HepG2 (cell line): ENCODE measurements around the gene OBSL1. TPM values are rescaled to one million over a fixed set of nuclear protein-coding genes. Genes with fewer than 3 reads are reported as not detected.

Experiments
- ATAC-seq: fragments of 200-7000 bp; cut with Tn5 transposase; 3 replicates; pipeline ENCODE4 v1.9.1; 2020; ENCODE audit warnings: mild to moderate bottlenecking, moderate library complexity
- BruUV-seq: library from RNA; stranded (reverse); fragments of 400-500 nt; replicated peaks from 2 replicates; lab custom pipeline; 2021; lab: Mats Ljungman, UMichigan
- CTCF ChIA-PET: fragments of 300-600 bp; formaldehyde crosslinking; extraction: SDS; loops from one replicate; lab custom pipeline; 2021; ENCODE audit warnings: low total read pairs, inconsistent platforms, low intra/inter-chr PET ratio; lab: Yijun Ruan, JAX
- POLR2A ChIA-PET: fragments of 350-600 bp; sonication (Branson Sonifier 250); formaldehyde crosslinking; loops from one replicate; lab custom pipeline; 2020; ENCODE audit warnings: antibody characterized with exemption, inconsistent platforms; lab: Yijun Ruan, JAX
- DNase-seq: peaks from one replicate; pipeline ENCODE4 v3.0.0-alpha.2; 2015; ENCODE audit warnings: low spot score
- FAIRE-seq: peaks from 3 replicates; lab custom pipeline; 2011; peaks lifted over from hg19 to GRCh38; lab: Jason Lieb, UNC
- H2AFZ ChIP-seq: one replicate; pipeline ENCODE4 v1.6.1; 2011; ENCODE audit warnings: low read length, inconsistent platforms
- H3K27ac ChIP-seq: fragments of 300-600 bp; 3 replicates; pipeline ENCODE4 v1.8.0; 2011; ENCODE audit warnings: mixed run types, mild to moderate bottlenecking, mixed read lengths, low read length, inconsistent platforms; ENCODE audit not compliant: insufficient read depth; ENCODE audit errors: extremely low read length
- H3K27me3 ChIP-seq, 2 experiments: fragments of 200-600 bp in 1 of 2; 2 replicates in 1 of 2; 3 replicates in 1 of 2; pipeline versions ENCODE4 v1.6.0 to v1.8.0; 2011; ENCODE audit warnings: low read length in 2 of 2, mild to moderate bottlenecking in 2 of 2, moderate library complexity in 2 of 2, inconsistent platforms in 1 of 2; ENCODE audit not compliant: insufficient read depth in 2 of 2, control insufficient read depth in 1 of 2
- H3K36me3 ChIP-seq, 2 experiments: fragments of 200-600 bp in 1 of 2; replicated peaks in 1 of 2; 2 replicates in 1 of 2; 3 replicates in 1 of 2; pipeline versions ENCODE4 v1.5.1 to v1.8.0; 2011; ENCODE audit warnings: low read length in 2 of 2, inconsistent platforms in 1 of 2; ENCODE audit not compliant: insufficient read depth in 2 of 2, control insufficient read depth in 1 of 2
- H3K4me1 ChIP-seq: 2 replicates; pipeline ENCODE4 v1.5.1; 2012; ENCODE audit warnings: low read length, inconsistent platforms; ENCODE audit not compliant: insufficient read depth
- H3K4me2 ChIP-seq: 2 replicates; pipeline ENCODE4 v1.6.0; 2011; ENCODE audit warnings: low read depth, low read length, inconsistent platforms
- H3K4me3 ChIP-seq, 3 experiments: fragments of 200-600 bp in 1 of 3; sonication (generic), shearing (Covaris generic) in 1 of 3; replicated peaks in 1 of 3; 2 replicates each; pipeline ENCODE4 v1.5.1; 2011 to 2016; ENCODE audit warnings: low read length in 3 of 3, inconsistent platforms in 2 of 3, low read depth in 2 of 3, mild to moderate bottlenecking in 2 of 3, control low read depth in 1 of 3, mixed read lengths in 1 of 3; ENCODE audit not compliant: insufficient read depth in 1 of 3
- H3K79me2 ChIP-seq: one replicate; pipeline ENCODE4 v1.6.1; 2011; ENCODE audit warnings: low read length, inconsistent platforms; ENCODE audit not compliant: insufficient read depth
- H3K9ac ChIP-seq: 2 replicates; pipeline ENCODE4 v1.6.0; 2011; ENCODE audit warnings: mild to moderate bottlenecking, low read depth, low read length, inconsistent platforms; ENCODE audit not compliant: insufficient read depth
- H3K9me3 ChIP-seq: 2 replicates; pipeline ENCODE4 v1.5.1; 2012; ENCODE audit warnings: mild to moderate bottlenecking, low read length
- H4K20me1 ChIP-seq: 2 replicates; pipeline ENCODE4 v1.6.0; 2011; ENCODE audit warnings: inconsistent platforms, mild to moderate bottlenecking, low read length, moderate library complexity; ENCODE audit not compliant: insufficient read depth
- CHD2 ChIP-seq: IDR thresholded peaks from 2 replicates; pipeline ENCODE4 v1.6.1; 2011; ENCODE audit warnings: low read depth, low read length, improper control_type of control experiment
- FOXM1 ChIP-seq: sonication (generic); formaldehyde crosslinking; IDR thresholded peaks from 2 replicates; pipeline ENCODE4 v1.5.0; 2020; ENCODE audit warnings: missing genetic modification reagents
- HNF1B ChIP-seq: sonication (generic); formaldehyde crosslinking; IDR thresholded peaks from 2 replicates; pipeline ENCODE4 v1.5.1; 2020; ENCODE audit warnings: mild to moderate bottlenecking, moderate library complexity, missing genetic modification reagents
- KLF16 ChIP-seq, 2 experiments: sonication (generic) in 1 of 2; formaldehyde crosslinking in 1 of 2; IDR thresholded peaks; 2 replicates each; pipeline versions ENCODE4 v1.6.1 to v1.8.0; 2016 to 2023; ENCODE audit warnings: missing genetic modification reagents in 2 of 2, missing compliant biosample characterization in 1 of 2
- MAFF ChIP-seq: IDR thresholded peaks from 2 replicates; pipeline ENCODE4 v1.6.1; 2011; ENCODE audit warnings: low read depth, low read length, improper control_type of control experiment
- MAFK ChIP-seq, 2 experiments: IDR thresholded peaks in 1 of 2; conservative IDR thresholded peaks in 1 of 2; 2 replicates each; pipeline ENCODE4 v1.6.1; 2011; ENCODE audit warnings: improper control_type of control experiment in 2 of 2, low read length in 2 of 2
- MED8 ChIP-seq: sonication (generic); formaldehyde crosslinking; IDR thresholded peaks from 2 replicates; pipeline ENCODE4 v1.8.1; 2023; ENCODE audit warnings: mild to moderate bottlenecking, missing genetic modification reagents; ENCODE audit not compliant: insufficient replicate concordance
- POLR2AphosphoS5 ChIP-seq: IDR thresholded peaks from 2 replicates; pipeline ENCODE4 v1.6.1; 2012; ENCODE audit warnings: low read depth, low read length
- RBFOX2 ChIP-seq: fragments of 200-400 bp; formaldehyde crosslinking; IDR thresholded peaks from 2 replicates; pipeline ENCODE4 v1.6.1; 2017; ENCODE audit warnings: low read depth, mild to moderate bottlenecking, low read length
- RNF2 ChIP-seq: fragments of 450-650 bp; conservative IDR thresholded peaks from 2 replicates; pipeline ENCODE4 v1.6.1; 2016; ENCODE audit warnings: low read depth
- SAFB2 ChIP-seq: sonication (generic); formaldehyde crosslinking; IDR thresholded peaks from 2 replicates; pipeline ENCODE4 v1.5.1; 2020; ENCODE audit warnings: missing genetic modification reagents, low read depth, mild to moderate bottlenecking, borderline replicate concordance
- SMAD1 ChIP-seq: sonication (generic); formaldehyde crosslinking; IDR thresholded peaks from 2 replicates; pipeline ENCODE4 v1.4.0; 2020; ENCODE audit warnings: missing genetic modification reagents, low read depth, mild to moderate bottlenecking, borderline replicate concordance
- ZFP62 ChIP-seq: sonication (generic); formaldehyde crosslinking; IDR thresholded peaks from 2 replicates; pipeline ENCODE4 v1.4.0; 2020; ENCODE audit warnings: missing genetic modification reagents
- ZNF232 ChIP-seq: sonication (generic); formaldehyde crosslinking; IDR thresholded peaks from 2 replicates; pipeline ENCODE4 v1.4.0; 2020; ENCODE audit warnings: missing genetic modification reagents, borderline replicate concordance
- ZNF652 ChIP-seq: IDR thresholded peaks from 2 replicates; pipeline ENCODE4 v1.6.1; 2016; ENCODE audit warnings: low read depth, borderline replicate concordance
- ZNF773 ChIP-seq: sonication (generic); formaldehyde crosslinking; IDR thresholded peaks from 2 replicates; pipeline ENCODE4 v1.4.0; 2020; ENCODE audit warnings: missing genetic modification reagents, borderline replicate concordance
- WGBS: methylation state at CpG from one replicate; pipeline ENCODE4 v1.1.6; 2017; ENCODE audit warnings: low lambda C conversion rate; 5-methylcytosine and 5-hydroxymethylcytosine counted together
- in situ Hi-C: cut with HindIII; loops from 2 replicates; pipeline ENCODE4 v1.10.0; 2017; ENCODE audit warnings: low pct_unique_long_range_greater_than_20kb; ENCODE audit not compliant: extremely low pct_ligation_motif_present
- intact Hi-C: fragments of 100-400 bp; cut with micrococcal nuclease; formaldehyde crosslinking; loops from one replicate; pipeline ENCODE4 v1.10.0; 2022; ENCODE audit not compliant: unreplicated experiment
- polyA plus RNA-seq, 8 experiments: library from polyadenylated mRNA; depleted of rRNA in 3 of 8; stranded (reverse) in 7 of 8; unstranded in 1 of 8; fragments of >200 nt; fragmentation: Illumina TruSeq in 4 of 8; extraction: Trizol in 4 of 8; gene quantifications; 2 replicates each; pipeline versions ENCODE4 v1.2.1 to v1.2.3, GENCODE V29; 2011 to 2016; ENCODE audit warnings: low read depth in 4 of 8, missing spikeins in 1 of 8, mixed read lengths in 1 of 8; ENCODE audit not compliant: insufficient read depth in 1 of 8
- total RNA-seq, 5 experiments: library from RNA; depleted of rRNA; stranded (reverse); fragments of >200 nt; fragmentation: Illumina TruSeq; extraction: Trizol; gene quantifications; 2 replicates each; pipeline ENCODE4 v1.2.3, GENCODE V29; 2016; ENCODE audit warnings: low read depth in 1 of 5

Gene OBSL1
- total and polyA plus RNA-seq, 2 of the 13 experiments (the other 11 are each of a cell fraction or from before 2014, with no cell fraction given), result 86.7 to 218 TPM

GRCh38 chr2:219569635-219570034 is 1.7 kb downstream of the OBSL1 start:
- FAIRE-seq, result no peak
- ChIA-PET POLR2A (interaction anchor here (1.5 to 3.2 kb wide), 2 partner anchors 17 to 28 kb away, joined by 3 to 150 read pairs; partner anchors contain the start of gene STK11IP), CTCF (interaction anchor here (2.9 kb wide), 1 partner anchor 73 kb away, joined by 13 read pairs; no protein-coding TSS in a partner anchor)
- no TSS peak for BruUV-seq
- Histone ChIP-seq H3K9me3 (no peaks in the 10 kb centered on the region), H3K27me3 (no peaks in the 10 kb centered on the region), H3K36me3 (peaks cover 8 to 31% of the 10 kb centered on the region in 2 experiments), H3K4me2 (peak overlapping the region; percentile 88), H3K79me2 (peaks cover 21% of the 10 kb centered on the region), H4K20me1 (no peaks in the 10 kb centered on the region), H3K4me1 (peaks cover 62% of the 10 kb centered on the region), H3K9ac (peak overlapping the region; percentile 88; the same call in 1 of the 2 replicates), H3K27ac (no peak overlapping the region), H2AFZ (no peak overlapping the region), H3K4me3 (peak overlapping the region; percentile 90 to 95 (median 94); a peak in 5 of 6 replicates)
- no peak for DNase-seq
- in situ Hi-C loops, result no loop called here
- WGBS, result 88% methylated on average over 6 of the region's 6 CpGs
- intact Hi-C loops, result no loop called here
- peak; percentile 83 to 84 for TF ChIP-seq MAFK (conservative IDR thresholded peaks at IDR 0.05 in 1 of 2, IDR thresholded peaks at IDR 0.05 in 1 of 2; ENCODE audit: low read length in 2 of 2)
- peak; percentile 74 for TF ChIP-seq MAFF
- no peak for TF ChIP-seq SMAD1 (CRISPR knock-in tag)
- no peak for TF ChIP-seq MED8 (CRISPR knock-in tag)
- TF ChIP-seq HNF1B, result 0 out of 2 replicates have a peak, but pooled peaks have one; percentile 17
- ATAC-seq, result no peak

GRCh38 chr2:219569041-219569440 is 2.3 kb downstream of the OBSL1 start:
- intact Hi-C loops (no loop called here), in situ Hi-C loops (no loop called here)
- Histone ChIP-seq H3K27me3 (no peaks in the 10 kb centered on the region), H3K9ac (peak overlapping the region; percentile 88; the same call in 1 of the 2 replicates), H3K4me3 (no peak overlapping the region; a peak in 1 of 6 replicates), H2AFZ (no peak overlapping the region), H3K36me3 (peaks cover 13 to 36% of the 10 kb centered on the region in 2 experiments), H3K9me3 (no peaks in the 10 kb centered on the region), H3K4me1 (peaks cover 56% of the 10 kb centered on the region), H4K20me1 (no peaks in the 10 kb centered on the region), H3K4me2 (peak overlapping the region; percentile 88), H3K79me2 (peaks cover 21% of the 10 kb centered on the region), H3K27ac (no peak overlapping the region)
- no peak for ATAC-seq
- no peak for TF ChIP-seq FOXM1 (CRISPR knock-in tag)
- no peak for TF ChIP-seq ZNF773 (CRISPR knock-in tag)
- 0 out of 2 replicates have a peak, but pooled peaks have one; percentile 19 for TF ChIP-seq SAFB2
- TF ChIP-seq ZNF652, result 0 out of 2 replicates have a peak, but pooled peaks have one; percentile 17
- 0 out of 2 replicates have a peak, but pooled peaks have one; percentile 10 for TF ChIP-seq RBFOX2
- no peak for TF ChIP-seq CHD2
- no peak for TF ChIP-seq KLF16 (CRISPR knock-in tag; IDR thresholded peaks at IDR 0.05)
- no peak for TF ChIP-seq RNF2
- TF ChIP-seq ZNF232 (CRISPR knock-in tag), result no peak
- 0 out of 2 replicates have a peak, but pooled peaks have one; percentile 18 for TF ChIP-seq POLR2AphosphoS5
- TF ChIP-seq ZFP62, result no peak
- CTCF ChIA-PET, result no interaction called here
- TSS peak; percentile 55 for BruUV-seq
- POLR2A ChIA-PET, result interaction anchor here (1.5 to 2.5 kb wide), 2 partner anchors 16 to 29 kb away, joined by 3 to 20 read pairs; partner anchors contain the start of gene STK11IP
- WGBS, result 84% methylated on average over 6 of the region's 6 CpGs
- no peak for FAIRE-seq
- no peak for DNase-seq
